Gastroesophageal sphincter (tissue), 3 donors: ENCODE measurements around the gene ENTPD2.

Experiments
- CTCF ChIP-seq, 4 experiments: fragments of 200-600 bp in 2 of 4; fragments of 450-650 bp in 2 of 4; sonication (generic) in 1 of 4; IDR thresholded peaks; one replicate each; pipeline ENCODE4 v1.5.1; 2017 to 2019; ENCODE audit warnings: antibody characterized with exemption in 4 of 4, mild to moderate bottlenecking in 2 of 4, moderate library complexity in 2 of 4
- EP300 ChIP-seq: sonication (generic); formaldehyde crosslinking; IDR thresholded peaks from one replicate; pipeline ENCODE4 v1.6.1; 2017; ENCODE audit warnings: antibody characterized with exemption, mild to moderate bottlenecking
- POLR2A ChIP-seq, 2 donors: fragments of 450-650 bp; IDR thresholded peaks; one replicate each; pipeline ENCODE4 v1.6.1; 2017; ENCODE audit warnings: antibody characterized with exemption in 2 of 2, mild to moderate bottlenecking in 2 of 2, moderate library complexity in 1 of 2

GRCh38 chr9:137082222-137082924 is 28.5 kb upstream of the ENTPD2 start:
- TF ChIP-seq POLR2A (IDR thresholded peaks at IDR 0.05) (no peak), CTCF (IDR thresholded peaks at IDR 0.05) (no peak), EP300 (no peak)
